SK-N-SH treated with all-trans-retinoic acid at 6 μM for 48 hours (cell line): ENCODE measurements around the gene IGHMBP2.

Experiments
- PPARA ChIP-seq: fragments of 250-450 bp; sonication (Bioruptor Pico); IDR thresholded peaks from 2 replicates; pipeline ENCODE4 v1.5.0; 2020; ENCODE audit warnings: mild to moderate bottlenecking, borderline replicate concordance
- ZNF565 ChIP-seq: fragments of 450-650 bp; formaldehyde crosslinking; conservative IDR thresholded peaks from 2 replicates; pipeline ENCODE4 v1.5.0; 2020; ENCODE audit warnings: low read depth, mild to moderate bottlenecking, moderate library complexity

- TF ChIP-seq PPARA (CRISPR knock-in tag) (no peak), ZNF565 (CRISPR knock-in tag) (no peak)
These were observed 6.2 kb upstream of the IGHMBP2 start for GRCh38 chr11:68897441-68897840.
